ENCODE results near the gene APELA.

DNA sequence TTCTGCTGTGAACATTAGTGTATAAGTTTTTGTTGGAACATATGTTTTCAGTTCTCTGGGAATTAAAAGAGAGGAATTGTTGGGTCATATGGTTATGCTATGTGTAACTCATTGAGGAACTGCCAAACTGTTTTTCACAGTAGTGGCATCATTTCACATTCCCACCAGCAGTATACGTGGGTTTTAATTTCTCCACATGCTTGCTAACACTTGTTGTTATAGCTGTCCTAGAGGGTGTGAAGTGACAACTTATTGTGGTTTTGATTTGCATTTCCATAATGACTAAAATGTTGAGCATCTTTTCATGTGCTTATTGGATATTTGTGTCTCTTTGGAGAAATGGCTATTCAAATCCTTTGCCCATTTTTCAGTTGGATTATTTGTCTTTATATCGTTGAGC lies 13.7 kb downstream of the APELA start:
- TF ChIP-seq, protein P1, sequence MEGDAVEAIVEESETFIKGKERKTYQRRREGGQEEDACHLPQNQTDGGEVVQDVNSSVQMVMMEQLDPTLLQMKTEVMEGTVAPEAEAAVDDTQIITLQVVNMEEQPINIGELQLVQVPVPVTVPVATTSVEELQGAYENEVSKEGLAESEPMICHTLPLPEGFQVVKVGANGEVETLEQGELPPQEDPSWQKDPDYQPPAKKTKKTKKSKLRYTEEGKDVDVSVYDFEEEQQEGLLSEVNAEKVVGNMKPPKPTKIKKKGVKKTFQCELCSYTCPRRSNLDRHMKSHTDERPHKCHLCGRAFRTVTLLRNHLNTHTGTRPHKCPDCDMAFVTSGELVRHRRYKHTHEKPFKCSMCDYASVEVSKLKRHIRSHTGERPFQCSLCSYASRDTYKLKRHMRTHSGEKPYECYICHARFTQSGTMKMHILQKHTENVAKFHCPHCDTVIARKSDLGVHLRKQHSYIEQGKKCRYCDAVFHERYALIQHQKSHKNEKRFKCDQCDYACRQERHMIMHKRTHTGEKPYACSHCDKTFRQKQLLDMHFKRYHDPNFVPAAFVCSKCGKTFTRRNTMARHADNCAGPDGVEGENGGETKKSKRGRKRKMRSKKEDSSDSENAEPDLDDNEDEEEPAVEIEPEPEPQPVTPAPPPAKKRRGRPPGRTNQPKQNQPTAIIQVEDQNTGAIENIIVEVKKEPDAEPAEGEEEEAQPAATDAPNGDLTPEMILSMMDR (IDR thresholded peaks at IDR 0.05), result no peak
- TF ChIP-seq EZH2 (IDR thresholded peaks at IDR 0.05; ENCODE audit: borderline replicate concordance, insufficient read depth, low read depth, low read length, poor library complexity, severe bottlenecking), result no peak
